K562 (cell line): Measurements from ENCODE around the gene PFDN2. TPM values are rescaled to one million over a fixed set of nuclear protein-coding genes. Genes with fewer than 3 reads are reported as not detected.
A peak's percentile ranks its signal among the peaks of the same experiment; 100 is the strongest.

Experiments used
- ATAC-seq: fragments of 200-7000 bp; cut with Tn5 transposase; 3 replicates; pipeline ENCODE4 v1.9.1; 2020; ENCODE audit warnings: moderate library complexity
- BruUV-seq: library from RNA; stranded (reverse); fragments of 400-500 nt; replicated peaks from 2 replicates; lab custom pipeline; 2021; lab: Mats Ljungman, UMichigan
- CTCF ChIA-PET: fragments of 300-600 bp; formaldehyde crosslinking; extraction: SDS; loops from one replicate; lab custom pipeline; 2021; ENCODE audit warnings: low intra/inter-chr PET ratio; lab: Yijun Ruan, JAX
- POLR2A ChIA-PET: fragments of 300-600, 350-650 bp; sonication (Branson Sonifier 250); formaldehyde crosslinking; extraction: SDS; loops from one replicate; lab custom pipeline; 2021; ENCODE audit warnings: antibody characterized with exemption, inconsistent platforms; lab: Yijun Ruan, JAX
- DNase-seq, 4 experiments: peaks; one replicate each; pipeline versions ENCODE4 v3.0.0 to v3.0.0-alpha.2; 2011 to 2018; ENCODE audit warnings: low spot score in 3 of 4, mixed read lengths in 3 of 4; ENCODE audit errors: extremely low read depth in 1 of 4
- FAIRE-seq: peaks from 2 replicates; lab custom pipeline; 2011; peaks lifted over from hg19 to GRCh38; lab: Jason Lieb, UNC
- H2AFZ ChIP-seq: 2 replicates; pipeline ENCODE4 v1.6.0; 2011; ENCODE audit warnings: low read depth, low read length, control low read depth, inconsistent platforms
- H3K27ac ChIP-seq: fragments of 200-600 bp; 3 replicates; pipeline ENCODE4 v1.8.0; 2011; ENCODE audit warnings: low read depth, mild to moderate bottlenecking, control low read depth, inconsistent platforms, low read length, moderate library complexity, mixed read lengths; ENCODE audit errors: extremely low read depth
- H3K27me3 ChIP-seq, 2 experiments: fragments of 300-600 bp in 1 of 2; 2 replicates in 1 of 2; 3 replicates in 1 of 2; pipeline versions ENCODE4 v1.6.0 to v1.8.0; 2011; ENCODE audit warnings: inconsistent platforms in 2 of 2, low read length in 2 of 2, mild to moderate bottlenecking in 1 of 2, mixed read lengths in 1 of 2, moderate library complexity in 1 of 2; ENCODE audit not compliant: control insufficient read depth in 2 of 2, insufficient read depth in 2 of 2
- H3K36me3 ChIP-seq: fragments of 300-600 bp; 3 replicates; pipeline ENCODE4 v1.8.0; 2011; ENCODE audit warnings: mild to moderate bottlenecking, low read length, inconsistent platforms; ENCODE audit not compliant: control insufficient read depth, insufficient read depth
- H3K4me1 ChIP-seq, 2 experiments: fragments of 200-600 bp in 1 of 2; replicated peaks in 1 of 2; 2 replicates in 1 of 2; 3 replicates in 1 of 2; pipeline versions ENCODE4 v1.5.1 to v1.8.0; 2011; ENCODE audit warnings: inconsistent platforms in 2 of 2, low read length in 2 of 2, mild to moderate bottlenecking in 1 of 2, mixed read lengths in 1 of 2, moderate library complexity in 1 of 2; ENCODE audit not compliant: control insufficient read depth in 2 of 2, insufficient read depth in 2 of 2
- H3K4me2 ChIP-seq: 2 replicates; pipeline ENCODE4 v1.6.1; 2011; ENCODE audit warnings: low read length, control low read depth, inconsistent platforms, mixed read lengths; ENCODE audit not compliant: insufficient read depth
- H3K4me3 ChIP-seq: fragments of 200-600 bp; sonication (generic), shearing (Covaris generic); 2 replicates; pipeline ENCODE4 v1.5.1; 2016; ENCODE audit warnings: control low read depth, inconsistent platforms
- H3K79me2 ChIP-seq: fragments of 200-600 bp; 3 replicates; pipeline ENCODE4 v1.8.0; 2011; ENCODE audit warnings: low read length, inconsistent platforms; ENCODE audit not compliant: control insufficient read depth, insufficient read depth
- H3K9ac ChIP-seq, 2 experiments: 2 replicates each; pipeline versions ENCODE4 v1.6.0 to v1.6.1; 2011; ENCODE audit warnings: low read depth in 2 of 2, low read length in 2 of 2, control low read depth in 1 of 2, inconsistent platforms in 1 of 2, mild to moderate bottlenecking in 1 of 2, mixed read lengths in 1 of 2; ENCODE audit not compliant: insufficient read depth in 1 of 2
- H3K9me1 ChIP-seq: one replicate; pipeline ENCODE4 v1.6.0; 2011; ENCODE audit warnings: inconsistent platforms, mild to moderate bottlenecking, low read length, moderate library complexity; ENCODE audit not compliant: control insufficient read depth, insufficient read depth
- H3K9me3 ChIP-seq: replicated peaks from 2 replicates; pipeline ENCODE4 v1.5.1; 2011; ENCODE audit warnings: low read depth, low read length, inconsistent platforms; ENCODE audit not compliant: control insufficient read depth, insufficient read depth
- H4K20me1 ChIP-seq: replicated peaks from 2 replicates; pipeline ENCODE4 v1.6.1; 2011; ENCODE audit warnings: low read length, inconsistent platforms, mixed read lengths; ENCODE audit not compliant: control insufficient read depth, insufficient read depth
- CTCF ChIP-seq, 3 experiments: IDR thresholded peaks in 2 of 3; conservative IDR thresholded peaks in 1 of 3; 2 replicates each; pipeline ENCODE4 v1.5.1; 2011 to 2012; ENCODE audit warnings: low read length in 3 of 3, mild to moderate bottlenecking in 3 of 3, control low read depth in 2 of 3, improper control_type of control experiment in 1 of 3, inconsistent platforms in 1 of 3, low read depth in 1 of 3, mixed read lengths in 1 of 3, moderate library complexity in 1 of 3; ENCODE audit not compliant: insufficient read depth in 2 of 3
- NFE2 ChIP-seq: IDR thresholded peaks from 2 replicates; pipeline ENCODE4 v1.6.1; 2014; ENCODE audit warnings: antibody characterized with exemption, low read depth
- RAD21 ChIP-seq, 2 experiments: fragments of 250-450 bp in 1 of 2; fragments of 450-650 bp in 1 of 2; sonication (Bioruptor Pico) in 1 of 2; formaldehyde crosslinking in 1 of 2; IDR thresholded peaks in 1 of 2; conservative IDR thresholded peaks in 1 of 2; 2 replicates each; pipeline versions ENCODE4 v1.4.0 to v1.8.0; 2020 to 2022; ENCODE audit warnings: mild to moderate bottlenecking in 2 of 2, moderate library complexity in 1 of 2
- WGBS: fragments of 100-300 bp; shearing (Covaris generic); methylation state at CpG from one replicate; pipeline ENCODE4 v1.1.6; 2016; ENCODE audit warnings: low coverage, mixed read lengths; ENCODE audit not compliant: insufficient coverage; ENCODE audit errors: missing lambda C conversion rate; 5-methylcytosine and 5-hydroxymethylcytosine counted together
- in situ Hi-C: fragments of 300-500 bp; cut with MboI; formaldehyde crosslinking; loops from 4 replicates; pipeline ENCODE4 v1.15.0; 2018; ENCODE audit warnings: inconsistent platforms, mixed read lengths
- intact Hi-C: fragments of 100-400 bp; cut with micrococcal nuclease; formaldehyde crosslinking; loops from 2 replicates; pipeline ENCODE4 v1.14.2; 2022
- polyA plus RNA-seq, 8 experiments: library from polyadenylated mRNA; depleted of rRNA in 4 of 8; stranded (reverse) in 5 of 8; unstranded in 3 of 8; fragments of >200 nt; fragmentation: Nextera tagmentation in 2 of 8; fragmentation: Illumina TruSeq in 1 of 8; extraction: Ambion mirVana in 2 of 8; extraction: Trizol in 1 of 8; gene quantifications; 2 replicates each; pipeline versions ENCODE4 v1.2.1 to v1.2.3, GENCODE V29; 2011 to 2014; ENCODE audit warnings: inconsistent platforms in 1 of 8, missing spikeins in 1 of 8
- total RNA-seq, 7 experiments: library from RNA; depleted of rRNA in 6 of 7; stranded (reverse); fragments of >200 nt in 6 of 7; fragmentation: Illumina TruSeq in 2 of 7; extraction: Trizol in 2 of 7; gene quantifications; 2 replicates each; pipeline versions ENCODE4 v1.2.1 to v1.2.3, GENCODE V29; 2011 to 2021; ENCODE audit warnings: low replicate concordance in 1 of 7

PFDN2 gene
- total and polyA plus RNA-seq, 9 of the 15 experiments (the other 6 are each of a cell fraction or from before 2014, with no cell fraction given), result 50.2 to 361 (median 144) TPM

DNA sequence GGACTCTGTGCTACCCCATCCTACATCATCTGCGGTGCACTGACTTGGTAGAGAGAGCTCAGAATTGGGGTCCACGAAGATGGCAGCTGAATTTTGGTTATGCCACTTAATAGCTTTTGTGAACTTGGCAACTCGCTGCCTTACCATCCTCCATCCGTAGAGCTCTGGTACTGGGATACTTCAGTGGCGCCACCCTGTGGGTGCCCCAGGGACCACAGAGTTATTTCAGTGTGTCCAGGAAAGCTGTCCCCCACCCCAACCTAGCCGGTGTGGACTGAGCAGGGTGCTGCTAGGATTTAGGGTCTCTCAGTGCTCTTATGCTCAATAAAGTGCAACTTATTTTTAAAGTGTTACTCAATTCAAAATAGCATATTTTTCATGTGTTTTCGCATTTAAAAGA lies 63.0 kb downstream of the PFDN2 start:
- H3K4me2 ChIP-seq, result no peak overlapping the region
- H3K27me3 ChIP-seq, result no peaks in the 10 kb centered on the region
- no peak for FAIRE-seq
- peak overlapping the region in 1 of 2 experiments; percentile 17; a peak in 1 of 4 replicates for H3K9ac ChIP-seq
- intact Hi-C loops (no loop called here), in situ Hi-C loops (no loop called here)
- H3K9me1 ChIP-seq, result no peaks in the 10 kb centered on the region
- no peaks in the 10 kb centered on the region for H3K9me3 ChIP-seq
- DNase-seq, result peak in 1 of 4 experiments; percentile 16
- no peak overlapping the region for H3K27ac ChIP-seq
- H3K4me3 ChIP-seq, result no peak overlapping the region
- peaks cover 3 to 5% of the 10 kb centered on the region in 2 experiments; a peak in 4 of 5 replicates for H3K4me1 ChIP-seq
- H3K79me2 ChIP-seq, result no peaks in the 10 kb centered on the region
- BruUV-seq, result no TSS peak
- 39% methylated on average over 7 of the region's 7 CpGs for WGBS
- H2AFZ ChIP-seq, result no peak overlapping the region
- TF ChIP-seq NFE2 (no peak), RAD21 (CRISPR knock-in tag; conservative IDR thresholded peaks at IDR 0.05 in 1 of 2, IDR thresholded peaks at IDR 0.05 in 1 of 2) (peak in 1 of 2 experiments; percentile 21; a peak in 1 of 4 replicates), CTCF (IDR thresholded peaks at IDR 0.05 in 2 of 3, conservative IDR thresholded peaks at IDR 0.05 in 1 of 3; ENCODE audit: insufficient read depth in 2 of 3, low read depth in 1 of 3, low read length in 3 of 3) (peak in 2 of 3 experiments; percentile 6 to 25; a peak in 1 of 6 replicates)
- peak; percentile 36; the same call in 2 of the 3 replicates for ATAC-seq
- CTCF ChIA-PET, result no interaction called here
- H3K36me3 ChIP-seq, result no peaks in the 10 kb centered on the region
- POLR2A ChIA-PET, result interaction anchor here (0.6 to 2.6 kb wide), 3 partner anchors 9 to 756 kb away, joined by 3 to 13 read pairs (median 3); partner anchors contain the start of gene USF1
- no peaks in the 10 kb centered on the region for H4K20me1 ChIP-seq
